CD4-positive, alpha-beta T cell (primary cell): ENCODE data around the gene DTNB. TPM values are rescaled to one million over a fixed set of nuclear protein-coding genes. Genes with fewer than 3 reads are reported as not detected.
A peak's percentile ranks its signal among the peaks of the same experiment; 100 is the strongest.

Source experiments
- ATAC-seq: fragments of 200-7000 bp; cut with Tn5 transposase; one replicate; pipeline ENCODE4 v1.10.0; 2022; ENCODE audit warnings: mild to moderate bottlenecking; ENCODE audit not compliant: poor library complexity
- CTCF ChIA-PET: fragments of 350-600 bp; sonication (Branson Sonifier 250); formaldehyde crosslinking; loops from one replicate; lab custom pipeline; 2021; ENCODE audit warnings: antibody characterized with exemption, inconsistent platforms; lab: Charles Lee
- POLR2A ChIA-PET: fragments of 350-600 bp; sonication (Branson Sonifier 250); formaldehyde crosslinking; loops from one replicate; lab custom pipeline; 2021; ENCODE audit warnings: antibody characterized with exemption, inconsistent platforms; lab: Charles Lee
- DNase-seq, 14 experiments: peaks; one replicate each; pipeline ENCODE4 v3.0.0-alpha.2; 2013 to 2020; ENCODE audit warnings: mixed read lengths in 2 of 14
- H3K27ac ChIP-seq, 2 donors: one replicate each; pipeline versions ENCODE4 v1.5.1 to v1.7.0; 2013; ENCODE audit warnings: low read length in 2 of 2, low read depth in 1 of 2, mild to moderate bottlenecking in 1 of 2
- H3K27me3 ChIP-seq, 2 experiments: 1 replicate in 1 of 2; 2 replicates in 1 of 2; pipeline versions ENCODE4 v1.6.1 to v1.7.0; 2013; ENCODE audit warnings: low read length in 2 of 2, control low read depth in 1 of 2, mild to moderate bottlenecking in 1 of 2, moderate library complexity in 1 of 2; ENCODE audit not compliant: insufficient read depth in 2 of 2, control insufficient read depth in 1 of 2
- H3K36me3 ChIP-seq: one replicate; pipeline ENCODE4 v1.6.1; 2013; ENCODE audit warnings: low read length, control low read depth; ENCODE audit not compliant: insufficient read depth
- H3K4me1 ChIP-seq: one replicate; pipeline ENCODE4 v1.6.1; 2013; ENCODE audit warnings: low read length, control low read depth; ENCODE audit not compliant: insufficient read depth
- H3K4me3 ChIP-seq: one replicate; pipeline ENCODE4 v1.5.1; 2013; ENCODE audit warnings: mild to moderate bottlenecking, low read length, moderate library complexity
- H3K9me3 ChIP-seq, 2 experiments: 1 replicate in 1 of 2; 2 replicates in 1 of 2; pipeline versions ENCODE4 v1.6.1 to v1.7.0; 2013; ENCODE audit warnings: low read length in 2 of 2, mild to moderate bottlenecking in 2 of 2, control low read depth in 1 of 2, moderate library complexity in 1 of 2; ENCODE audit not compliant: control insufficient read depth in 1 of 2, insufficient read depth in 1 of 2
- H3K27ac Mint-ChIP-seq: one replicate; pipeline ENCODE4 v1.8.0; 2020; ENCODE audit warnings: mixed read lengths
- H3K27me3 Mint-ChIP-seq: one replicate; pipeline ENCODE4 v1.8.0; 2021; ENCODE audit warnings: mixed read lengths
- H3K36me3 Mint-ChIP-seq: one replicate; pipeline ENCODE4 v1.8.0; 2021; ENCODE audit warnings: low read depth, mixed read lengths
- H3K4me1 Mint-ChIP-seq: one replicate; pipeline ENCODE4 v1.8.0; 2021; ENCODE audit warnings: low read depth, mixed read lengths
- H3K4me3 Mint-ChIP-seq: one replicate; pipeline ENCODE4 v1.8.0; 2020; ENCODE audit warnings: mild to moderate bottlenecking, mixed read lengths
- H3K9me3 Mint-ChIP-seq: one replicate; pipeline ENCODE4 v1.8.0; 2020; ENCODE audit warnings: mixed read lengths
- intact Hi-C, 2 experiments: fragments of 100-400 bp; cut with DNase I in 1 of 2; cut with micrococcal nuclease in 1 of 2; formaldehyde crosslinking; loops; one replicate each; pipeline versions ENCODE4 v1.15.1 to v1.9.0; 2023 to 2025; cut with DNase I, micrococcal nuclease
- total RNA-seq, 174 experiments: library from RNA in 2 of 174; stranded (reverse) in 2 of 174; gene quantifications; one replicate each; pipeline ENCODE4 v1.2.3 and lab custom pipeline; 2021 to 2026
- TF ChIP-seq, protein P1 (sequence below): fragments of 200-600 bp; IDR thresholded peaks from one replicate; pipeline ENCODE4 v1.8.0; 2022; ENCODE audit warnings: antibody characterized with exemption, mild to moderate bottlenecking

The DTNB gene
- total RNA-seq, 2 experiments from 2014 or later = 30.1 to 33.6 TPM

DNA sequence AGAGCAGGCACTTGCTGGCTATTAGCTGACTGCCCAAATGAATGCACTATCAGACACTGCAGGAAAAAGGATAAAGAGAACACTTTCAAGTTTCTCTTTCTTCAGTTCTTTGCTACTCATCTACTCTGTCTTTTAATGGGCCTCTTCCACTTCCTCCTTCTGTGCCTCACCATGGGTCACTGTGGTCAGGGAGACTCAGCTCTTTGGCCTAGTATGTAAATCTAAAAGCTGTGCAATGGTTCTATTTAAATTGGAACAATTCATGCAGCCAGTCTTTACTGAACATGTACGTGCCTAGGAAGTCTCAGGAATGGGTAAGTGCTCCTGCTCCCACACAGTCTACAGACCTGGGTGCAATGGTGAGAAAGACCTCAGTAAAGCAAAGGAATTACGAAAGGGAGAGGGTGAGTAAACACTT, 252.5 kb downstream of the DTNB start:
- no peak overlapping the region for H3K27ac ChIP-seq
- DNase-seq = peak in 2 of 14 experiments; percentile 17 to 20
- H3K27ac Mint-ChIP-seq = no peak overlapping the region
- H3K27me3 ChIP-seq = no peaks in the 10 kb centered on the region
- ATAC-seq = no peak
- peaks cover 59% of the 10 kb centered on the region for H3K36me3 Mint-ChIP-seq
- CTCF ChIA-PET = no interaction called here
- intact Hi-C loops = loop anchor here in 1 of 2 experiments (10.0 kb wide), 1 partner anchor 714 kb away; no protein-coding TSS in a partner anchor
- H3K4me1 ChIP-seq = no peaks in the 10 kb centered on the region
- peaks cover 13% of the 10 kb centered on the region for H3K36me3 ChIP-seq
- H3K9me3 ChIP-seq = no peaks in the 10 kb centered on the region
- TF ChIP-seq, protein P1, sequence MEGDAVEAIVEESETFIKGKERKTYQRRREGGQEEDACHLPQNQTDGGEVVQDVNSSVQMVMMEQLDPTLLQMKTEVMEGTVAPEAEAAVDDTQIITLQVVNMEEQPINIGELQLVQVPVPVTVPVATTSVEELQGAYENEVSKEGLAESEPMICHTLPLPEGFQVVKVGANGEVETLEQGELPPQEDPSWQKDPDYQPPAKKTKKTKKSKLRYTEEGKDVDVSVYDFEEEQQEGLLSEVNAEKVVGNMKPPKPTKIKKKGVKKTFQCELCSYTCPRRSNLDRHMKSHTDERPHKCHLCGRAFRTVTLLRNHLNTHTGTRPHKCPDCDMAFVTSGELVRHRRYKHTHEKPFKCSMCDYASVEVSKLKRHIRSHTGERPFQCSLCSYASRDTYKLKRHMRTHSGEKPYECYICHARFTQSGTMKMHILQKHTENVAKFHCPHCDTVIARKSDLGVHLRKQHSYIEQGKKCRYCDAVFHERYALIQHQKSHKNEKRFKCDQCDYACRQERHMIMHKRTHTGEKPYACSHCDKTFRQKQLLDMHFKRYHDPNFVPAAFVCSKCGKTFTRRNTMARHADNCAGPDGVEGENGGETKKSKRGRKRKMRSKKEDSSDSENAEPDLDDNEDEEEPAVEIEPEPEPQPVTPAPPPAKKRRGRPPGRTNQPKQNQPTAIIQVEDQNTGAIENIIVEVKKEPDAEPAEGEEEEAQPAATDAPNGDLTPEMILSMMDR = no peak
- no peak overlapping the region for H3K4me3 Mint-ChIP-seq
- H3K4me3 ChIP-seq = no peak overlapping the region
- no peaks in the 10 kb centered on the region for H3K4me1 Mint-ChIP-seq
- POLR2A ChIA-PET = no interaction called here
- H3K27me3 Mint-ChIP-seq = no peaks in the 10 kb centered on the region
- H3K9me3 Mint-ChIP-seq = peaks cover 6% of the 10 kb centered on the region

DNA sequence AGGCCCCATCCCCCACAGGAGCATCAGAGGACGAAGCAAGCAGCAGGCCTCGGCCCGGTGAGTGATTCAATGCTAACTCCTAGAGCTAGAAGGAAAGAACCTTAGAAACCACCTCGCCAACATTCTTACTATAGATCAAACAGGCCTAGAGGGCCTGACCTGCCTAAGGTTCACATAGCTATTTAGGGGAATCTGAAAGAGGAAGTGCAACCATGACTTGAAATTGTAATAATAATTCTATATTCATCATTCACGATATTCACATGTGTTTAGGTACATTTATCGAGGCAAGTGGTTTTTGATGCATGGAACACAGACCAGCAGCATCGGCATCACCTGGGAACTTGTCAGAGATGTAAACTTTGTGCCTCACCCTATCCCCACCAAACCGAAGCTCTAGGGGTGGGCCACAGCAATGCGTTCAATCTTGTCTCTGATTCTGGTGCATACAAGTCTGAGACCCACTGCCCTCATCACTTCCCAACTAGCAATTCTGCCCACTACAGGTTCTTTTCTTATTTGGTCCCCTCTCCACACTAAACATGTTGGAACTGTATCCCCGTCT, 253.6 kb downstream of the DTNB start:
- TF ChIP-seq, protein P1 = no peak
- no peaks in the 10 kb centered on the region for H3K27me3 Mint-ChIP-seq
- Histone ChIP-seq H3K9me3 (no peaks in the 10 kb centered on the region), H3K27ac (no peak overlapping the region), H3K4me3 (no peak overlapping the region), H3K4me1 (no peaks in the 10 kb centered on the region), H3K36me3 (peaks cover 13% of the 10 kb centered on the region), H3K27me3 (no peaks in the 10 kb centered on the region)
- peak in 2 of 14 experiments; percentile 18 to 23 for DNase-seq
- no peaks in the 10 kb centered on the region for H3K4me1 Mint-ChIP-seq
- no peak for ATAC-seq
- H3K9me3 Mint-ChIP-seq = peaks cover 6% of the 10 kb centered on the region
- H3K36me3 Mint-ChIP-seq = peaks cover 64% of the 10 kb centered on the region
- ChIA-PET CTCF (interaction anchor here (1.0 kb wide), 1 partner anchor 43 kb away, joined by 3 read pairs; no protein-coding TSS in a partner anchor), POLR2A (no interaction called here)
- intact Hi-C loops = loop anchor here in 1 of 2 experiments (10.0 kb wide), 1 partner anchor 715 kb away; no protein-coding TSS in a partner anchor
- no peak overlapping the region for H3K4me3 Mint-ChIP-seq
- no peak overlapping the region for H3K27ac Mint-ChIP-seq

DNA sequence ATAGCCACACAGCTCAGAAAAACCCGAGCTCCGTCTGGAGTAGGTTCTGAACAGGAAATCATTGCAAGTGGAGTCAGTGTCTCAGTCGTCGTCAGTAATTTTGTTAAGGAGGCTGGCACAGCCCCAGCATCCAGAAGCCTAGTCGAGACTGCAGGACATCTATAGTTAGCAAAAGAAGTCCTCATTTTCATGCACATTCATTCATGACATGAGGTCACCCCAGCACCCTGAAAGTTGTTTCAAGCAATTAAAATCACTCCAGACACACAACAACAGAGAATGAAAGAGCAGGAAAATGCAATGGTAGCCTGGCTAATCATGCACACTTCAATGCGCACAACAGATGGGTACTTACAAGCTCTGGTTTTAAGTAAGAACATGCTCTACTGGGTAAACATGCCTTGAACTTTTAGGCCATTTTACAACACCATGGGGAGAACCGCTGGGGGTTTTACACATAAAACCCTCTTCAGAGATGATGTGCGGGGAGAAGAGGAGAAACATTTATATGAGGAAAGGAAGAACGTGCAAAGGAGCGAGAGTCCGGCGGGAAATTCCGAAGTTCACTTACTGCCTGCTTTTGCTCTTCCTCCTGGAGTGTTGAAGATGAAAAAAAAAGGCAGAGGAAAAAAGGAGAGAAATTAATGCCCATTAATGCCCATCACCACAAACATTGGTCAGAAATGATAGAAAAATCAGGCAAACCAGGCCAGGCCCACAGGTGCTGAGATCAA, 254.3 kb downstream of the DTNB start:
- TF ChIP-seq, protein P1 = no peak
- Mint-ChIP-seq H3K4me3 (no peak overlapping the region), H3K36me3 (peaks cover 64% of the 10 kb centered on the region), H3K27me3 (no peaks in the 10 kb centered on the region), H3K27ac (no peak overlapping the region), H3K9me3 (peaks cover 6% of the 10 kb centered on the region), H3K4me1 (no peaks in the 10 kb centered on the region)
- no peak for DNase-seq
- no peaks in the 10 kb centered on the region for H3K27me3 ChIP-seq
- intact Hi-C loops = no loop called here
- no peak overlapping the region for H3K27ac ChIP-seq
- H3K4me3 ChIP-seq = no peak overlapping the region
- no peaks in the 10 kb centered on the region for H3K4me1 ChIP-seq
- ChIA-PET CTCF (interaction anchor here (1.0 kb wide), 1 partner anchor 42 kb away, joined by 3 read pairs; no protein-coding TSS in a partner anchor), POLR2A (no interaction called here)
- peaks cover 13% of the 10 kb centered on the region for H3K36me3 ChIP-seq
- no peak for ATAC-seq
- no peaks in the 10 kb centered on the region for H3K9me3 ChIP-seq
